ENCODE data around the gene ACTR2.
"Not testable (repeated sequence)": the region's sequence is repeated elsewhere in the genome, so short reads cannot be mapped to it uniquely, and the experiment has no call there.

The ACTR2 gene

DNA sequence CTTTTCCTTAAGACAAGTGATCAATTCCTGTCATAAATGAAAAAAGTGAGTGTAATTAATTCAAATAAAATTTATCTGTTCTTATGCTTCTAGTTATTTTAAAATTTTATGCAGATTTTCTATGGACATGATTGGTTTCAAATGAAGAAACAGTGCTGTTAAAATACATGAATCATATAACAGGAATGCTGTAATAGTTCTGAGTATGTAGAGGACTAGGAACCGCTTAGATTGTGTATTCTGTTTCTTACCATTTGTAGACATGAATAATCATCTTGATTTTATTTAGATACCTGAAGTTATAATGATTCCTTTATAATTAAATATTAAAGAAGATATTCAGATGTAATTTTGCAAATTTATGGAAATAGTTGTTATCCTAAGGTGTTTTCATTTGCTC lies 3.5 kb downstream of the ACTR2 start:
- DNase-seq = peak; percentile 62

DNA sequence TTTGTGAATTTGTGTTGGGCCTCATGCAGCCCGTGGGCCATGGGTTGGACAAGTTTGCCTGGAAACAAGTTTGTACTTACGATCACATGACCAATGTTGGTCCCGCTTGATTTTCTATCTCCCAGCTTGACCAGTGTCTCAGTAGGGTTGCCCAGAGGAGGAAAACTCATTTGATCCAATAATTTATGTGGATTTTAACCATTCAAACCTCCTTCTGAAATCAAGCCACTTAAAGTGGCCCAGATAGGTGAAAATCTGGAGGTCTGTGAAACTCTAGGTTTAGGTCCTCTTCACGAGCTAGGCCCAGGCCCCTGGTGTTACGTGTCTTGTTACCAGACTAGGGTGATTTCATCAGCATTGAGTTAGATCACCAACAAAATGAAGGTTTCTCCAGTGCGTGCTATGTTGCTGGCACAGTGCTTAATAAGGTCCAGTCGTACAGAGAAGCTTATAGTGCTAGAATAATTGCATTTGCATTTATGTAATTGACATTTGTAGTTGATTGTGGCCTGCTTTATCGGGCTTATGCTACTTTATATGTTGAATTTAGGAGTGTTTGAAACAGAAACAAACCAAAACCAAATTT lies 4.4 kb downstream of the ACTR2 start:
- peak; percentile 75 for DNase-seq

DNA sequence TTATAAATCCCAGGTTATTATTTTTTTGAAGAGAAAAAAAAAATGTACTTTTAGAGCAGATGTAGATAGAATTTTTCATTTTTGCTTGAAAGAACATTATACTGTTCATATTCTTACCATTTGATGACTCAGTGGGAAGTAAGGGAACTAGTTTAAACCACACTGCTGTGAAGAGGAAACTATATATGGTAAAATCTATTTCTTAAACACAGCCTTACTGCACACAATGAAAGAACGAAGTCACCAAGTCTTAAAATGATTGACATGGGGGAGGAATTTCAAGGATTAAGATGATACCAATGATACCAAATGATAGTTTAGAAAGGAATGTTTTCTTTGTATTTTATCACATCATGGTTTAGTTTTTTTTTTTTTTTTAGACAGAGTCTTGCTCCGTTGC lies 5.0 kb downstream of the ACTR2 start:
- peak; percentile 89 for DNase-seq

DNA sequence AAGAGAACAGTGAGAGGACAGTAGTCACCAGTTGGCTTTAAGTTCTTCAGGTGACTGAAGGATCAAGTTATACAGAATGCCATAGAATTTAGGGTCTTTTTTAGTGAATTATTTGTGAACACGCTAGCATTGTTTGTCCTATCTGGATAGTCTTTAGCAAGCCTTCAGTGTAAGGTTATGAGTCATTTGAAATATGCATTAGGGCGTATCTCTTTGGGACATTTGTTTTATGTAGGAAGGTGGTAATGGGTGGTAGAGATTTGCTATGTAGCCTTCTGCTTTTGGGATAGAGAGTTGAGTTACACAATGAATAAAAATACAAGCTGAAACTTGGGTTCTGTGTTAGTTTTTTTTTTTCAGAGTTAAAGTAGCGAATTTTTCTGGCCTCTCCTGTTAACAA lies 13.0 kb downstream of the ACTR2 start:
- DNase-seq = no peak

DNA sequence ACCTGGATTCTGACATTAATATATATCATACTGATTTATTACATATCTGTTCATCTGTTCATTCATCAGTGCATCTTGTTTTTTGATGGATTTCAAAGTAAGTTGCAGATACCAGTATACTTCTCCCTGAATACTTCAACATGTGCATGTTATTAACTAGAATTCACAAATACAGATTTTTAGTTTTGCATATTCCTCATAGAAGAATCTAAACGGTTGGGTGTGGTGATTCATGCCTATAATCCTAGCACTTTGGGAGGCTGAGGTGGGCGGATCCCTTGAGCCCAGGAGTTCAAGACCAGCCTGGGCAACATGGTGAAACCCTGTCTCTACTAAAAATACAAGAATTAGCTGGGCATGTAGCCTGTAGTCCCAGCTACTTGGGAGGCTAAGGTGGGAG lies 16.8 kb downstream of the ACTR2 start:
- not testable (repeated sequence) for DNase-seq

DNA sequence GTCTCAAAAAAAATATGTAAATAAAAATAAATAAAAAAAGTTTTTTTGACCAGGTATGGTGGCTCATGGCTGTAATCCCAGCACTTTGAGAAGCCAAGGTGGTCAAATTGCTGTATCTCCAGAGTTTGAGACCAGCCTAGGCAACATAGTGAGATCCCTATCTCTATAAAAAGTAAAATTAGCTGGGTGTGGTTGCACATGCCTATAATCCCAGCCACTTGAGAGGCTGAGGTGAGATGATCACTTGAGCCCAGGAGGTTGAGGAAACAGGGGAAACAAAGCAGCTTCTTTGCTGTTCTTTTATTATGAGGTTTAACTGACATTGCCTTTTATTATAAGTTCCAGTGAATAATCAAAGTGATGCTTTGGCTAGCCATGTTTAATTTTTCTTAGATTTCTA lies 25.0 kb downstream of the ACTR2 start:
- DNase-seq = no peak

DNA sequence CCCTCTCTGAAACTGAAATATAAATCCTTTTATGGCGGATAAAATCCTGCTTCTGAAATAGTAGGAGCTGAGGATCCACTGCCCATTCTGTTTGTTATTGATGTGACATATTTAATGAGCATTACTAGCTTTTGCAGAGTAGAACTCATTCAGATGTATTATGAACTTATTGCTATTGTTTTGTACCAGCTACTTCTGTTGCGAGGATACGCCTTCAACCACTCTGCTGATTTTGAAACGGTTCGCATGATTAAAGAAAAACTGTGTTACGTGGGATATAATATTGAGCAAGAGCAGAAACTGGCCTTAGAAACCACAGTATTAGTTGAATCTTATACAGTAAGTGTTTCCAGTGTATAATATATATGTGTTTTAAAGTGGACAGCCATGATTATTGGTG lies 27.7 kb downstream of the ACTR2 start:
- no peak for DNase-seq

DNA sequence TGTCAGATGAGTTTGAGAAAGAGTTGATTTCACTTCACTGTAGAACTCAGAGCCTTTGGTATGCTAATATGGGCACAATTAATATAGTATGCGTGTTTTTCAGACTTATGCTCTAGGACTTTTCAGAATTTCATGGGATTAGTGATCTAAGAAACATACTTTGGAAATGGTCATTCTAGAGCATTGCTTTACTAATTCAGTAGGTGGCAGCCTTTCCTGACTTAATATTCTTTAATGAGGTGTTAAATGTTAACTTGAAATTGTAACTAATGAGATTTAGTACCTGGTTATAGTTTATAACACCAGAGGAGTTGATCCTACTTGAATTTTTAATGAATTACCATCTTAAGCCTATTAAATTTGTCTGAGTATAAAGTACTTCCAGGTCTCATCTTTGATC lies 28.4 kb downstream of the ACTR2 start:
- DNase-seq = no peak

DNA sequence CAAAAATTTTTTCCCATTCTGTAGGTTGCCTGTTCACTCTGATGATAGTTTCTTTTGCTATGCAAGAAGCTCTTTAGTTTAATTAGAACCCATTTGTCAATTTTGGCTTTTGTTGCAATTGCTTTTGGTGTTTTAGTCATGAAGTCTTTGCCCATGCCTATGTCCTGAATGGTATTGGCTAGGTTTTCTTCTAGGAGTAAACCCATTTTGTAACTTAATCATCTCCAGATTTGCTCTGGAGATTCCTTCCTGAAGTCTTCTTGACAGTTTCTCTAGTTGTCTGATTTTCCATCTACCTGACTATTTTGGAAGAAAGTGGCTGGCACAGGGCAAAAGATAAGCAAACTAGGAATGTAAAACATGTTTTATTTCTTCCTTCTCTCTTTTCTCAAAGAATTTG lies 30.2 kb downstream of the ACTR2 start:
- DNase-seq = not testable (repeated sequence)

DNA sequence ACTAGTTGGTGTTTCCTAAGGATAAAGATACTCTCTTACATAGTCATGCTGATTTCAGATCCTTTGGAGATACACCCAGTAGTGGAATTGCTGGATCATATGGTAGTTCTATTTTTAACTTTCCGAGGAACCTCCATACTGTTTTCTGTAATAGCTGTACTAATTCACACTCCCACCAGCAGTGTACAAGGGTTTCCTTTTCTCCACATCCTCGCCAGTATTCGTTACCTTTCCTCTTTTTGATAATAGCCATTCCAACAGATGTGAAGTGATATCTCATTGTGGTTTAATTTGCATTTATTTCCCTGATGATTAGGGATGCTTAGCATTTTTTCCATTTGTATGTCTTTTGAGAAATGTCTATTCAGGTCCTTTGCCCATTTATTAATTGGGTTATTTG lies 34.0 kb downstream of the ACTR2 start:
- peak; percentile 31 for DNase-seq

DNA sequence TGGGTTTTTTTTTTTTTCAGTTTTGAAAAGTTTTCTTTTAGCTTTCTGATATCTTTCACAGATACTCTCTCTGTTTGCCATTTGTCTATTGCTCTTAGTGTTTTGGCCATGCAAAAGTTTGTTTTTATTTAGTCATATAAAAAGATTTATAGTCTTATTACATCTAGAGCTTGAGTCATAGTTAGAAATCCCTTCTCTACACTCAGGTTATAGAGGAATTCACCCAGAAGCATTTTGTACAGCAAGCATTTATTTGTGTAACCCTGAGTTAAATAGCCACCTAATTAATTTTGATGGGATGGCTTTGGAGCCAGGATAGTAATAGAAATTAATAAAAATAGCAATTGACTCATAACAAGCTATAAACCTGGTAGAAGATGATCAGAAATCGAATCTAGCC lies 35.6 kb downstream of the ACTR2 start:
- no peak for DNase-seq

DNA sequence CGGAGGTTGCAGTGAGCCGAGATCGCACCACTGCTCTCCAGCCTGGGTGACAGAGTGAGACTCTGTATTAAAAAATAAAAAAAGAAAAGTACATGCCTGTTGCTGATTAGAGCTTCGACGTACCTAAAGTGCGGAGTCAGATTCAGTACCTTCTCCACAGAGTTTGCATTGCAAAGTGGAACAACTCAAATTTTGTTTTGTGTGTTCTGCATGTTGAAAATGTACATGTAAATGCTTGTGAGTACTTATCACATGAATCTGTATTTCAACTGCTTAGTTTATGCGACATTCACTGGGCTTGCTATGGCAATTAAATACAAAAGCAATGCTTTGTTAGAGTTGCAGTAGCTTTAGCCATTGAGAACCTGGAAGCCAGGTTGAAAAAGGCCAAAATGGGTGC lies 36.4 kb downstream of the ACTR2 start:
- no peak for DNase-seq

DNA sequence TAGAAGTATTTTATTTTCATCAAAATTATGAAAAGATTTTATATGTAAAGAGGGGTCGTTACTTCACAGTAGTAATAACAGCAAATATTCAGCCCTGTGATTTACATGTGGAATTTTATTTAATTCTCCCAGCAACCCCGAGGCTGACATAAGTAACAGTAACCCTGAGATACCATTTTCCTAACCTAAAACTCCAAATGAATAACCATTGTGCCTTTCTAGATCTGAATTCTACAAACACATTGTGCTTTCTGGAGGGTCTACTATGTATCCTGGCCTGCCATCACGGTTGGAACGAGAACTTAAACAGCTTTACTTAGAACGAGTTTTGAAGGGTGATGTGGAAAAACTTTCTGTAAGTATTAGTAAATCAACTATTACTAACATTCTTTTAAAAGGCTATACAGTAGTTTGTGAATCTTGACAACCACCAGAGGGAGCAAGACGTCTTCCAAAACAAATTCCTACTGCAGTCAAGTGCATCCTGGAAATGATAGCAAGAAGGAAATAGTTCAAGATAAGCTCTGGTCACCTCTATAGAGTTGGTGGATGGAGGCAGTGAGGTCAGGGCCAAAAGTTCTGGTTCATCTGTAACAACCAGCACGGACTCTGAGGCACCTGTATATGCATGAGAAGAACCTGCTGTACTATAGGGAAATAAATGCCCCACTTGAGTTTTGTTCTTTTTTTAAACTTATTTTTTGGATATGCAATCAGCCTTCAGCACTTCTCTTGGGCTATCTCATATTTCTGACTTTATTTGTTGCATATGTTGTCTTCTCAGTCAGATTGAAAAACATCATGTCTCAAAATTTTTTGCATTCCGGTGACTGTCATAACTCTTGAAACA lies 37.4 kb downstream of the ACTR2 start:
- DNase-seq = peak; percentile 83

DNA sequence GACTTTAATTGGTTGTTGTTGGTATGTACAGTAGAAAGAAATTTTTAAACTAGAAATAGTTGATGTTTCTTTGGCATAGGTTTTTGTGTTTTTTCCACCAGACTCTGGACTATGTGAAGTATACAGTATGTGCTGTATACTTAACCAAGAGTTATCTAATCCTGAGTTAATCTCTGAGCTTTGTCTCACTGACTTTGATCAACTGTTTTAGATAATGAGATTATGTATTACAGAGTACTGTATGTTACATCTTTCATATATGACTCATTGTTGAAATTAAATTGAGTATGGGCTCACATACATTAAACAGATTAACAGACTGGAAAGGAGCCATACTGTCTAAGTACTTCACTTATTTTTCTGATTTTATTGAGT lies 38.0 kb downstream of the ACTR2 start:
- no peak for DNase-seq

DNA sequence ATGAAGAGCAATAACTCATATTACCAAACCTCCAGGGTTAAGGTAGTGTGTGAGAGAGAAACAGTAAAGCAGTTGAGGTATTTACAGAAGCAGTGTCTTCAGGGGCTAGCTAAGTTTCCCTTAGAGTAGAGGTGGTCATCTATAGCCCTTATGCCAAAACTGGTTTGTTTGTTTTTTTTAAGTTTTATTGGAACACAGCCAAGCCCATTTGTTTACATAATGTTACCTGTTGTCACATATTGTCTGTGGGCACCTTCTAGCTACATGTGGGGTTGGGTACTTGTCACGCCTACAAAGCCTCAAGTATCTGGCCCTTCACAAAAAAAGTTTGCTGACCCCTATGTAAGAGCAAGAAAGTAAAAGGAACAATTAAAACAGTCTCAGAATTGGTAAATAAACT lies 39.4 kb downstream of the ACTR2 start:
- no peak for DNase-seq

DNA sequence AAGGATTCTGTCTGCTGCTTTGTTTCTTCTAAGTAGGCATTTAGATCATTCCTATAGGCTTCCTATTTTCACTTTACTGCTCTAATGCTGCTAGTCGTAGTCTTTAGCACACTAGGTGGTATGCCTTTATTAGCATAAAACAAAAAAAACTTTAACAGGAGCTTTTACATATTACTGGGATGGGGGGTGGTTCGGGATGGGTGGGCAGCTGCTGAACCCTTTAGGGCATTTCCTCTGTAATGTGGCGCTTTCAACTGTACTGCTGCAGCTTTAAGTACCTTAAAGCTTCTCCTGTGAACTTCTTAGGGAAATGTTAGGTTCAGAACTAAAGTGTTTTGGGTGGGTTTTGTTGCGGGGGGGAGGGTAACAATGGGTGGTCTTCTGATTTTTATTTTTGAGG lies 41.3 kb downstream of the ACTR2 start:
- no peak for DNase-seq

DNA sequence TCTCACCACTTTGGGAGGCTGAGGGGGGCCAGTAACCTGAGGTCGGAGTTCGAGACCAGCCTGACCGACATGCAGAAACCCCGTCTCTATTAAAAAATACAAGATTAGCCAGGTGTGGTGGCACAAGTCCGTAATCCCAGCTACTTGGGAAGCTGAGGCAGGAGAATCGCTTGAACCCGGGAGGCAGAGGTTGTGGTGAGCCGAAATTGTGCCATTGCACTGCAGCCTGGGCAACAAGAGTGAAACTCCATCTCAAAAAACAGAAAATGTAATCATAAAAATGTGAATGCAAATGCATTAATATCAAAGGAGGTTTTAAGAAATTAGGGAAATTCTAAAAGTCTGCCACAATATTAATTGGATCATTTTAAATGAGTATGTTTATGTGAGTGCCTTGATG lies 45.7 kb downstream of the ACTR2 start:
- no peak for DNase-seq

DNA sequence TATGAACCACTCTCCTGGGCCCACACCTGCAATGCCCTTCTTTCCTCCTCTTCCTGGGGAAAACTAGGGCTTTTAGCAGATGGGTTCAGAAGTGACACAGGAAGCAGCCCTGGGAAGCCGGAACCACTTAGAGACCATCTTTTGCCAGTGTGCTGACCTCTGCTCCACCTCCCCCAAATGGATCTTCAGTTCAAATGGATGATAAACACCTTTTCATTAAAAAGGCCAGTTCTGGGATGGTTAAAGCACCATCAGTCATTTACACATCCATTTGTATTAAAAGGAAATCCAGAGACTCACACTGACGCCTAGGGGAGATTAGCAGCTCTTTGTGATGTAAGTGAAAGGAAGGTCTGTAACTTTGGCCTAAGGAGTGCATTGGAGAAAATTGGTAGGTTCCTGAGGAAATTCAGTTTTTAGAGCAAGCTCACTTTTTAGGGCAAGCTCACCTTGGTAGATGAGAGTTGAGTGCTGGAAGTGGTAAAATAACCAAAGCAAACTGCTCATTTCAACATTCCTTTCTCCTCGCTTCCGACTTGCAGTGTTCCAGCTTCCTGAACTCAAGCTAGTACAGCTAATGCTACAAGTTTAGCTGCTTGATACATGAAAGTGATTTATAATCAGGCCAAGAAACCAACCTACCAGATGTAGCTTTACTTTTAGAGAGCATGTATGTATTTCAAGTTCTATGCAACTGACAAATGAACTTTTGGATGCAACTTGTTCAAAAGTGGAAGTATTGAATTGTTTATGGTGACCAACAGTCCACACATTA lies 47.7 kb downstream of the ACTR2 start:
- DNase-seq = peak; percentile 22

DNA sequence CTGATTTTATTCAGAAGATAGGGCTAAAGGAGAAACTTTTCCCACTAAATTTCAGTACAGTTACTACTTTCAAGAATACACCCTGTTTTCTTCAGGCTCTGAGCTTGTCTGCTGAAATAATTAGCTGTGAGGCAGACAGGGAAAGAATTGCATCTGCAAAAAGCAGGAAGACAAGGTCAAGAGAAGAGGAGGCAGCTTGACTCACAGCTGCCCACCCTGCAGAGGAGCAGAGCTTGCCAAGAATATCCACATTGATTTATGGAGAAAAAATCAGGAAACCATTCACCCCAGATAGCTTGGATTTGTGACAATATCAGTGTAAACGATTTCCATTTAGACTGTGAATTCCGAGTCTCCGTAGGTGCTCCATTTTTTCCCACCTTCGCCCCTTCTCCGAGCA lies 49.0 kb downstream of the ACTR2 start:
- DNase-seq = peak; percentile 67

DNA sequence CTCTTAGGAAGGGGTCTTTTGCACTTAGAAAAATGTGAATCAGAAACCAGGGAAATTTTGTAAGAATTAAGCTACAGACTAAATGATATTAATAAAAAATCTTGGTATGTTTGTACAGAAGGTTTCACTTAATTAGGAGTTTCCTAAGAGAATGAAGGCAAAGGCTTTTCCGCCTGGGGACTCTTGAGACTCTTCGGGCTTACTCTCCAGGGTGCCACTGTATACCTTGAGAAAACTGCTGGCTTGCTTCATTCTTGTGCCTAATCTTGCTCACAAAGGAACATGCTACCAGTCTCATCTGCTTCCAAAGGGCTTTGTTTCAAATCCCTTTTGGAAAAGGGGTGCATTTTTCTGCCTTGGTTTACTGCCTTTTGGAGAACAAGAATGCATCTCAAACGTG lies 49.5 kb downstream of the ACTR2 start:
- DNase-seq = no peak

DNA sequence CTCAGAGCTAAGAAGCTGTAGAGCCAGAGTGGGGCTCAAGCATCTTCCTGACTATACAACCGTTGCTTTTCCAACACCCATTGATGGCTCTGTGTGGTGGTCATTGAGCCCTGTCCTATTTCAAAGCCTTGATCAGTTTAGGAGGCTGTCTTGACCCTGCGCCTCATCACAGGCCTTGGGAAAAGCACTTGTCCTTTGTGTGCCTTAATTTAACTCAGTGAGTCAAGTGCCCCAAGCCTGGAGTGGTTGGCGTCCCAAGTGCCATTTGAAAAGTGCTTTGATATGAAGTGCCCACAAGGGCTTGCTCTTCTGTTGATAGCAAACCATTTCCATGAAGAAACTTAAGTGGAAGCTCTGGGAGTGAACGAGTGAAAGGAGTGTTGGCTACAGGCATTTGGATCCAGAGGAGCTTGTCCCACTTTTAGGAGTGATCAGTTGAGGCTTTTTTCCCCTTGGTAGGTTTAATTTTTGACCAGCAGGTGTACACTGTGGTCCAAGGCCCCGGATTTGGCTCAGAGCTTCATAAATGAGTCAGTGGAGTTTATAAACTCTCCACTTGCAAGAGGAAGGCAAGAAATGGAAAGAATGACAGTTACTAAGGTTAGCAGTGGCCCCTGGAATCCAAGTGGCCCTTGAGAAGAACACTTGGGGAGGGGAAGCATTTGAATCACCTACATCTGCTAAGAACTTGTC lies 50.3 kb downstream of the ACTR2 start:
- DNase-seq = peak; percentile 51

DNA sequence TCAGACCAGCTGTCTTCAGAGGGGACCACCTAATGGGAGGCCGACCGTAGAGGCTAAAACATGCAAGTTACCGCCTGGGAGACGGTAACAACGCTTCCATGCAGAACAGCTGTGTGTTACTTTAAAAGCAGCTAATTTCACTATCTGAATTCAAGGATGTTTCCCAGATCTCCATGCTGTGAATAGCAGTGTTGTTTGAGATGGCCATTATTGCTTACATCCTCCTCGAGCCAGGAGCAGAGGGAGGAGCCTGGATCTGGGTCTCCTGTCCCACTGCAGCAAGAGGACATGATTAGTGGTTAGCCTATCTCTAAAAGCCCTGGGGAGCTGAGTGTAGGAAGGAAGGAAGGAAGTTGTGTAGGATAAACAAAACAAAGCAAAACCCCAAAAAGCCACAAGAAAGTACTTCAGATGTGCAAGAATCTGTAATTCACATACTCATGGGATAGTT lies 50.9 kb downstream of the ACTR2 start:
- peak; percentile 69 for DNase-seq

DNA sequence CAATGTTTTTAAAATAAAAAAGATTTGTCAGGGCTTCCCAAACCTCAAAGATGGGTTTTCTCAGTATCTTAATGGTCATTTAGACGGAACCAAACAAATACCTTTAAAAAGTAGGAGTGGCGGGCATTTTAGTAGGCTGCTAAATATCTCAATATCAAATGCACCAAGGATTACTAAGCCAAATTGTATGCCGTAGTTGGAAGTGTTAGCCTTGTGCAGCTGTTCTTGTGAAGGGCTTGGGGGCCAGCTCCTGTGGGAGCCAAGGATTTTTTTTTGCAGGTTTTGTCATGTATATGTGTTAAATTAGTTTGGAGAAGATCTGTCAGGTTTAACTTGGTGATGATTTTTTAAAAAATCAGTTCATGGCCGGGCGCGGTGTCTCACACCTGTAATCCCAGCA lies 52.1 kb downstream of the ACTR2 start:
- DNase-seq = no peak
